GM13977 (cell line): Measurements from ENCODE around the gene ZBTB2.

Experiments
- DNase-seq: peaks from one replicate; pipeline ENCODE4 v3.0.0; 2012; ENCODE audit warnings: low spot score
- in situ Hi-C: fragments of 300-500 bp; cut with MboI; formaldehyde crosslinking; loops from one replicate; pipeline ENCODE4 v1.12.0; 2022; ENCODE audit warnings: low sequenced_read_pairs, low pct_unique_long_range_greater_than_20kb, mixed read lengths, inconsistent platforms; ENCODE audit not compliant: unreplicated experiment
- TF ChIP-seq, protein P1 (sequence below): IDR thresholded peaks from 2 replicates; pipeline ENCODE4 v1.5.1; 2012; ENCODE audit warnings: mild to moderate bottlenecking, control low read depth; ENCODE audit not compliant: insufficient read depth; ENCODE audit errors: extremely low read depth, missing control alignments

Gene ZBTB2

DNA sequence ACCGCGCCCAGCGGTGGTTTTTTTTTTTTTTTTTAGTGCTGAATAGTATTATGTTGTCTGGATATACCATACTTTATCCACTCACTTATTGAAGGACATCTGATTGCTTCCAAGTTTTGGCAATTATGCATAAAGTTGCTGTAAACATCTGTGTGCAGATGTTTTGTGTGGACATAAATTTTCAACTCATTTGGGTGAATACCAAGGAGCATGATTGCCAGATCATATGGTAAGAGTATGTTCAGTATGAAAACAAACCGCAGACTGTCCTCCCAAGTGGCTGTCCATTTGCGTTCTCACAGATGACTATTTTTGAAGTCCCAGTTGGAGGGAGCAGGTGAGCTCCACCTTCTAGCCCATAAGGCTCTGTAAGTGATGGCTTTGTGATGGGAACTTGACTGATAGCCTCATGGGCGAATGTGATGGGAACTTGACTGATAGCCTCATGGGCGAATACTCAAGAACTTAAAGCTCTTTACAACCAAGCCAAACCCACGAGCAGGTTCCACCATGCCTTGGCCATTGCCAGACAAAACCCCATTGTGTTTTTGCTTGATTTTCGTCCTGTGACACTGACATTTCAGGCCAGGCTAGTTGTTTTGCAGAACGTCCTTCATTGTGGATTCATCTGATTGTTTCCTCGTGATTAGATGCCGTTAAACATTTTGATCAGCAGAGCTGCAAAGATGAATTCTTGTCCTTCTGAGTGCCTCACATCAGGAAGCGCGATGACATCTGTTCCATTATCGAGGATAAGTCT lies 51.0 kb downstream of the ZBTB2 start:
- no peak for DNase-seq
- TF ChIP-seq, protein P1, sequence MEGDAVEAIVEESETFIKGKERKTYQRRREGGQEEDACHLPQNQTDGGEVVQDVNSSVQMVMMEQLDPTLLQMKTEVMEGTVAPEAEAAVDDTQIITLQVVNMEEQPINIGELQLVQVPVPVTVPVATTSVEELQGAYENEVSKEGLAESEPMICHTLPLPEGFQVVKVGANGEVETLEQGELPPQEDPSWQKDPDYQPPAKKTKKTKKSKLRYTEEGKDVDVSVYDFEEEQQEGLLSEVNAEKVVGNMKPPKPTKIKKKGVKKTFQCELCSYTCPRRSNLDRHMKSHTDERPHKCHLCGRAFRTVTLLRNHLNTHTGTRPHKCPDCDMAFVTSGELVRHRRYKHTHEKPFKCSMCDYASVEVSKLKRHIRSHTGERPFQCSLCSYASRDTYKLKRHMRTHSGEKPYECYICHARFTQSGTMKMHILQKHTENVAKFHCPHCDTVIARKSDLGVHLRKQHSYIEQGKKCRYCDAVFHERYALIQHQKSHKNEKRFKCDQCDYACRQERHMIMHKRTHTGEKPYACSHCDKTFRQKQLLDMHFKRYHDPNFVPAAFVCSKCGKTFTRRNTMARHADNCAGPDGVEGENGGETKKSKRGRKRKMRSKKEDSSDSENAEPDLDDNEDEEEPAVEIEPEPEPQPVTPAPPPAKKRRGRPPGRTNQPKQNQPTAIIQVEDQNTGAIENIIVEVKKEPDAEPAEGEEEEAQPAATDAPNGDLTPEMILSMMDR = no peak
- in situ Hi-C loops = no loop called here

DNA sequence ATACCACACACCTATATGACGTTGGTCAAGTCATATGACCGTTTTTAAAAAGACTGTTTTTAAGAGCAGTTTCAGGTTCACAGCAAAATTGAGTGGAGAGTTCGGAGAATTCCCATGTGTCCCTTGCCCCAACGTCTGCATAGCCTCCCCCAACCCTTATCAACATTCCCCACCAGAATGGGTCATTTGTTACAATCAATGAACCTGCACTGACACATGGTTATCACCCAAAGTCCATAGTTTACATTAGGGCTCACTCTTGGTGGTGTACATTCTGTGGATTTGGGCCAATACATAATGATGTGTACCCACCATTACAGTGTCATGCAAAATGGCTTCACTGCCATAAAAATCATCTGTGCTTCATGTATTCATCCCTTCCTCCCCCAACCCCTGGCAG lies 52.0 kb downstream of the ZBTB2 start:
- in situ Hi-C loops = loop anchor here (10.0 kb wide), 1 partner anchor 435 kb away; no protein-coding TSS in a partner anchor

DNA sequence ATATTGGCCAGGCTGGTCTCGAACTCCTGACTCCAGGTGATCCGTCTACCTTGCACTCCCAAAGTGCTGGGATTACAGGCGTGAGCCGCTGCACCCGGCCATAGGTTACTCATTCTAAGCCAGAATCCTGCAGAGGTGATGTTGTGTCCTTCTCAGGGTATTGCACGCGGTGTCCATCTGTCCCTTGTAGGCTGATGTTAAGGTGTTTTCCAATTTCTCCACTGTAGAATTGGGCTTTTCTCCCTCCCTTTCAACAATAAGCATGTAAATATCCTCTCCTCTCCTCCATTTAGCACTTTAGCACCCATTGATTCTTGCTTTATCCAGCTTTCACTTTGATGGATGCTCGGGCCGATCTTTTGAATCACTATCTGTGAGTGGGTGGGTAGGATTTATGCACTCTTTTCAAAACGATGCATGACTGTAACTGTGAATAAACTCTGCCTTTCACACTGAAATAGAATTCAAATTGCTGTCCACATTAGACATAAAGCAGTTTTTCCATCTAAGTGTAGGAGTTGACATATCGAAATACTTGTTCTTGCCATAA lies 52.6 kb downstream of the ZBTB2 start:
- no peak for DNase-seq
- TF ChIP-seq, protein P1 = no peak
- in situ Hi-C loops = loop anchor here (10.0 kb wide), 1 partner anchor 434 kb away; no protein-coding TSS in a partner anchor

More for the DNA sequence above, 52.0 kb downstream of the ZBTB2 start:
- DNase-seq = no peak
- TF ChIP-seq, protein P1 = no peak

DNA sequence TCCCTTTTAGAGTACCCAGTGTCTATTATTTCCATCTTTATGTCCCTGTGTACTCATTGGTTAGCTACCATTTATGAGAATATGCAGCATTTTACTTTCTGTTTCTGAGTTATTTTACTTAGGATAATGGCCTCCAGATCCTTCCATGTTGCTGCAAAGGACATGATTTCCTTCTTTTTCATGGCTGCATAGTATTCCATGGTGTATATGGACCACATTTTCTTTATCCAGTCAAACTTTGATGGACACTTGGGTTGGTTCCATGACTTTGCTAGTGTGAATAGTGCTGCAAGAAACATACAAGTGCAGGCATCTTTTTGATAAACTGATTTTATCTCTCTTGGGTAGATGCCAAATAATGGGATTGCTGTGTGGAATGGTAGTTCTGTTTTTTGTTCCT lies 55.4 kb downstream of the ZBTB2 start:
- no peak for DNase-seq
- in situ Hi-C loops = loop anchor here (10.0 kb wide), 1 partner anchor 431 kb away; no protein-coding TSS in a partner anchor
- TF ChIP-seq, protein P1 = no peak

DNA sequence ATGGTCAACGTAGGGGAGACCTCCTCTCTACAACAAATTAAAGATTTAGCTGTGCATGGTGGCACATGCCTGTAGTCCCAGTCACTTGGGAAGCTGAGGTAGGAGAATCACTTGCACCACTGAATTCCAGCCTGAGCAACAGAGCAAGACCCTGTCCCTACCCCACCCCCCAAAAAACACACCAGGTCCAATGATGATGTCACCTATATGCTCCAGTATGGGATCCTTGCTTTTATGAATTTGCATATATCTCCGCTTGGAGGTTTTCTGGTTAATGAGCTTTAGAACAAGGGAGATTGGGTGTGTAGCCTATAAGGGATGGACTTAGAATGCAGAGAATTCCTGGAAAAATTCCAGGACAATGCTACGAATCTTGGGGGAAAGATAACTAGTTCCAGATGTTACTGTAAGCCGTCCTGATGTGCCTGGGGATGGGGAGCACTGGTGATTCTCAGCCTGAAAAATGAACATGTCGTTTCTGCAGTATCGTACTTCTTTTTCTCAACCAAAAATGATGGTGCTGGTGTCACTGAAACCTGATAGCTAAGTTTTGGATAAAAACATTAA lies 61.1 kb downstream of the ZBTB2 start:
- no peak for DNase-seq
- in situ Hi-C loops = loop anchor here (10.0 kb wide), 1 partner anchor 425 kb away; no protein-coding TSS in a partner anchor
- TF ChIP-seq, protein P1 = no peak

DNA sequence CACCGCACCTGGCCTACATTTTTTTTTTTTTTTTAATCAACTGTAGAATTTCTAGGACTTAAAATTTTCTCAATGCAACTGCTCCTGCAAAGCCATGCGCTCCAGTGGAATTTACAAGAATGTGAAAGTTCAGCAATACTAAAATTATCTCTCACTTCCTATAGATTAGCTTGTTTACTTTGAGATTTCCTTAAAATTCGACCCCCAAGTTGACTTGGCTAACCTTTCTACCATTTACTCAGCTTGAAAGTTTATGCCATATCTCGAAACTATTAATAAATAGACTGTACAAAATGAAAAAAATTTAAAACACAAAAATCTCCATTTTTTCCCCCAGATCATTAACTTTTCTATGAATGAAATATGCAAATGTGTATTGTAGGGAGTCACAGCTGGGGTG lies 64.3 kb downstream of the ZBTB2 start:
- TF ChIP-seq, protein P1 = no peak
- DNase-seq = no peak
- in situ Hi-C loops = loop anchor here (10.0 kb wide), 1 partner anchor 312 kb away; no protein-coding TSS in a partner anchor
